Measurements from ENCODE around the gene SLC38A7. TPM values are rescaled to one million over a fixed set of nuclear protein-coding genes. Genes with fewer than 3 reads are reported as not detected.
A peak's percentile ranks its signal among the peaks of the same experiment; 100 is the strongest.
"Not testable (repeated sequence)": the region's sequence is repeated elsewhere in the genome, so short reads cannot be mapped to it uniquely, and the experiment has no call there.

The SLC38A7 gene, protein sequence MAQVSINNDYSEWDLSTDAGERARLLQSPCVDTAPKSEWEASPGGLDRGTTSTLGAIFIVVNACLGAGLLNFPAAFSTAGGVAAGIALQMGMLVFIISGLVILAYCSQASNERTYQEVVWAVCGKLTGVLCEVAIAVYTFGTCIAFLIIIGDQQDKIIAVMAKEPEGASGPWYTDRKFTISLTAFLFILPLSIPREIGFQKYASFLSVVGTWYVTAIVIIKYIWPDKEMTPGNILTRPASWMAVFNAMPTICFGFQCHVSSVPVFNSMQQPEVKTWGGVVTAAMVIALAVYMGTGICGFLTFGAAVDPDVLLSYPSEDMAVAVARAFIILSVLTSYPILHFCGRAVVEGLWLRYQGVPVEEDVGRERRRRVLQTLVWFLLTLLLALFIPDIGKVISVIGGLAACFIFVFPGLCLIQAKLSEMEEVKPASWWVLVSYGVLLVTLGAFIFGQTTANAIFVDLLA
- polyA plus RNA-seq (ENCODE audit: insufficient read length in 4 of 4): 10 to 100 TPM; 13.9 to 21.4 (median 16.7) TPM

DNA sequence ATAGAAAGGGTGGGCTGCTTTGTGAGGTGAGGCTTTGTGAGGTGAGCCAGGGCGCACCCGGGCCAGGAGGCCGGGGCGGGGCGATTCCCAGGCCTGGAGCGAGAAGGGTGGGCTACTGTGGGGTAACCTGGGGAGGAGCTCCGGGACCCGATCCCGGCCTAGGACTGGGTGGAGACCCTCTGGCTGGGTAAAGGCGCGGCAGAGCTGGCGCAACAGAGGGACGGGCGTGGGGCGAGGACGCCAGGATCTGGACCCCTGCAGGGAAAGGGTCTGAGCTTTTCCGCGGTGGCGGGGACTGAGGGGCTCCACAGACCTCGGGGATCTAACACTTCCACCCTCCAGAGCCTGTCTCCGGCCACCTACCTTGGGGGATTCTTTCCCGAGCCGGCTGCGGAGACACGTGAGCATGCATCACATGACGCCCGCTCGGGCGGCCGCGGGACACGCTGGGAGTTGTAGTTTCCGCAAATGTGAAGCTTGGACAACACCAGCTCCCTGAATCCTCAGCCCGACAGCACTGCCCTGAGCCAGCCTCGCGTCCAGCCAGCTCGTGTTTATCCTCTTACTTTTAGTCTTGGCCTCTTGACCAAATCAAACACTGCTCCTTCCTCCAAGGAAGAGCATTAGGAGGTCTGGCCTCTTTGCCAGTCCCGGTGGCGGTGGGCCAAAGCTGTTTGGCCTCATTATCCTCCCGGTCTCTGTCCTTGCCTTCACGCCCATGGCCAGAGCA lies at the start of gene SLC38A7:
TSS of gene SLC38A7 (minus strand) at position 417 of the 730 bp plus-strand sequence. CDS start 4,644 bp downstream, outside the sequence.
- peak in 2 of 4 donors; percentile 61 to 70 for DNase-seq (ENCODE audit: low read depth in 4 of 4, low spot score in 2 of 4)

DNA sequence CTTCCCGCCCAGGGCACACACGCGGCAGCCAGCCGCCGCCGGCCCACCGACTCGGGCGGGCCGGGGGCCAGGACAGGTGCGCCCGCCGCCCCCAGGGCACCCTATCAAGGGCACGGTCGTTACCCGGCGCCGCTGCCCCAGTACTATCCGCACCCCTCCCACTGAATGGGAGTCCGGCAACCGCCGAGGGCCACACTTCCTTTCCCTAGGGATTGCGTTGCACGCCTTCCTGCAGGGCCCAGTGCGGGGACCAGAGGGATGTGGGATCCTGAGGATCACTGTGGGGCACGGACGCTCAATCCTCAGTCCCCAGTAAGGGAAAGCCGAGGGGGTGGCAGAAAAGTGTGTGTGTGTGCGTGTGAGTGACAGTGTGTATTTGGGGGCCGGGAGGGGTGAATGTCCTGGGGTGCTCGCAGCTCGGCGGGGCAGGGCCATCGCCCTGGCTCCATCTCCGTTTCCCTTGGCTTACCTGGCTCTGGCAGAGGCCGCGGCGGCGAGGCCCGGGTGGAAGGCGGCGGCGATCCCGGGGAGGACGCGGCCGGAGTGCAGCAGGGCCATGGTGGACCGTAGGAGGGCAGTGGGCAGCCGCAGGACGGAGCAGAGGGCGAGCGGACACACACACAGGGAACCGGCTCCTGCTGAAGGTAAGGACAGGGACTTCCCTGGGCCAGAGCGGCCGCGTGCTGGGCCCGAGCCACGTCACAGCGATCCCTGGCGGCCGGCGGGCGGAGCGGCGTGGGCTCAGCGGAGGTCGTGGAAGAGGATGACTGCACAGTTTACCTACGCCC lies 49.3 kb upstream of the SLC38A7 start, which contains the start of gene GOT2:
TSS of gene GOT2 (minus strand) at position 646 of the 788 bp plus-strand sequence. CDS start at position 558, 88 bp downstream.
- DNase-seq (ENCODE audit: low read depth in 4 of 4, low spot score in 2 of 4): peak; percentile 53 to 69 (median 64)

- peak in 1 of 4 donors; percentile 3 for DNase-seq (ENCODE audit: low read depth in 4 of 4, low spot score in 2 of 4)
These were observed 48.7 kb upstream of the SLC38A7 start for GRCh38 chr16:58733248-58733670.

- DNase-seq (ENCODE audit: low read depth in 4 of 4, low spot score in 2 of 4): no peak
These were observed 48.1 kb upstream of the SLC38A7 start for GRCh38 chr16:58732545-58733247.

GRCh38 chr16:58730724-58731370 lies 46.3 kb upstream of the SLC38A7 start:
- DNase-seq (ENCODE audit: low read depth in 4 of 4, low spot score in 2 of 4): no peak

GRCh38 chr16:58727796-58728568 lies 43.4 kb upstream of the SLC38A7 start:
- no peak for DNase-seq (ENCODE audit: low read depth in 4 of 4, low spot score in 2 of 4)

- no peak for DNase-seq (ENCODE audit: low read depth in 4 of 4, low spot score in 2 of 4)
These were observed 42.6 kb upstream of the SLC38A7 start for GRCh38 chr16:58727028-58727781.

- DNase-seq (ENCODE audit: low read depth in 4 of 4, low spot score in 2 of 4): no peak
These were observed 38.5 kb upstream of the SLC38A7 start for GRCh38 chr16:58723109-58723508.

GRCh38 chr16:58717994-58718393 lies 33.4 kb upstream of the SLC38A7 start:
- no peak for DNase-seq (ENCODE audit: low read depth in 4 of 4, low spot score in 2 of 4)

- DNase-seq (ENCODE audit: low read depth in 4 of 4, low spot score in 2 of 4): no peak
These were observed 31.9 kb upstream of the SLC38A7 start for GRCh38 chr16:58716468-58716867.

DNA sequence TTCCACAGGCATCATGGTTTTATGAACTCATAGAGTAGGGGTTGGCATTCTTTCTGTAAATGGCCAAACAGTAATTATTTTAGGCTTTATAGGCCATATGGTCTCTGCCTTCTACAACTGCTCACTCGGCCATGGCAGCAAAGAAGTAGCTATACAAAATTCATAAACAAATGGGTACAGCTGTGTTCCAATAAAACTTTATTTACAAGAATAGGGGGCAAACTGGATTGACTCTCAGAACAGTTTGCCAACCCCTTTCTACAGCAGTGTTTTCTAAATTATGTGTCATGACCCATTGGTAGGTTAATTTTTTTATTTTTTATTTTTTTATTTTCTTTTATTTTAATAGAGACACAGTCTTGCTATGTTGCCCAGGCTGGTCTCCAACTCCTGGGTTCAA lies 29.2 kb upstream of the SLC38A7 start:
- DNase-seq (ENCODE audit: low read depth in 4 of 4, low spot score in 2 of 4): no peak

GRCh38 chr16:58709333-58709732 lies 24.8 kb upstream of the SLC38A7 start:
- DNase-seq (ENCODE audit: low read depth in 4 of 4, low spot score in 2 of 4): peak in 2 of 4 donors; percentile 21 to 37

- DNase-seq (ENCODE audit: low read depth in 4 of 4, low spot score in 2 of 4): no peak
These were observed 14.6 kb upstream of the SLC38A7 start for GRCh38 chr16:58699151-58699550.

DNA sequence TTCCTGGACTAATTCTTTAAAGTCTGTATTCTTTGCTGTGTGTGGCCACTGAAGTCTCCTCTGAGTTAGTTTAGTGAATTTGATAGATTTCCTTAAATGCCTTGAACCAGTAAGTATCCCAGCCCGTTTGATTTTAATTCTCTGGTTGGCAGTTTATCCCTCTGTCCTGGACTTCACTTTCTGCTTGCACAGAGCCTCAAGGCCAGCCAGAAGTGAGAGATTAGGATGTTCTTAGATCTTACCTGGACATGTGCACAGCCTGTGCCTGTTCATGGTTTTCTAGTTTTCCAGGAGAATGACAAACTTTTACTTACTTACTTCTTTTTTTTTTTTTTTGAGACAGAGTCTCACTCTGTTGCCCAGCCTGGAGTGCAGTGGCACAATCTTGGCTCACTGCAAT lies 10.8 kb upstream of the SLC38A7 start:
- DNase-seq (ENCODE audit: low read depth in 4 of 4, low spot score in 2 of 4): no peak

DNA sequence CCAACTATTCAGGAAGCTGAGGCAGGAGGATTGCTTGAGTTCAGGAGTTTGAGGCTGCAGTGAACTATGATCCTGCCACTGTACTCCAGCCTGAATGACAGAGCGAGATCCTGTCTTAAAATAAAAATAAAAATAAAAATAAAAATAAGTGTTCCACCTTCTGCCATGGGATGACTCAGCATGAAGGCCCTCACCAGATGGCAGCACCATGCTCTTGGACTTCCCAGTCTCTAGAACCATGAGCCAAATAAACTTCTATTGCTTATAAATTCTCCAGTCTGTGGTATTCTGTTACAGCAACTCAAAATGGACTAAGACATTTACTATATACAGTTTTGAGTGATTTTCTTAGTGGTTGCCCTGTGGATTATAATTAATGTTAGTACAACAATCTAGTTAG lies 7.9 kb upstream of the SLC38A7 start:
- no peak for DNase-seq (ENCODE audit: low read depth in 4 of 4, low spot score in 2 of 4)

- DNase-seq (ENCODE audit: low read depth in 4 of 4, low spot score in 2 of 4): not testable (repeated sequence)
These were observed 2.6 kb upstream of the SLC38A7 start for GRCh38 chr16:58686985-58687706.

DNA sequence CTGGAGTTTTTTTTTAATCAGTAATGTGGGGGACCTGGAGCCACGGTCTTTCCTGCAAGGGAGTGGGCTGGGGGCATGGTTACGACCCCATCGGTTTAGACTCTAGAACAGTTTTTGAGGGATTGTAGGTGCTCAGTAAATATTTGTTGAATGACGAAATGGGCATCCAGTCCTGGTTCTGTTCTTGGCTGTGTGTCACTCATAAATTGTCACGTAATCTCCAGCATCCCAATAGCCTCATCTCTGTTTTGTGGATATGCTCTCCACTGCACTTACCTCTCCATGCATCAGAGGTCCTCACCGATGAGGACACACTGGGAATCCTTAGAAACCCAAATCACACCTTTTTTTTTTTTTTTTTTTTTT lies 497 bp upstream of the SLC38A7 start:
- no peak for DNase-seq (ENCODE audit: low read depth in 4 of 4, low spot score in 2 of 4)

All from left renal cortex interstitium (tissue), 4 donors.